Adrenal gland (tissue), 5 donors: ENCODE data around the gene COMMD1.

ENCODE experiments used
- POLR2A ChIP-seq, 2 donors: fragments of 450-650 bp; IDR thresholded peaks; one replicate each; pipeline ENCODE4 v1.6.1; 2017; ENCODE audit warnings: antibody characterized with exemption in 2 of 2, mild to moderate bottlenecking in 2 of 2, moderate library complexity in 1 of 2
- TF ChIP-seq, protein P1 (sequence below), 6 experiments: fragments of 450-650 bp in 4 of 6; fragments of 200-600 bp in 2 of 6; sonication (generic) in 1 of 6; IDR thresholded peaks; 1 replicate in 5 of 6; 2 replicates in 1 of 6; pipeline versions ENCODE4 v1.5.1 to v1.8.0; 2016 to 2021; ENCODE audit warnings: antibody characterized with exemption in 6 of 6, mild to moderate bottlenecking in 2 of 6, moderate library complexity in 1 of 6
- donor health status: DM: no; HTN: no; CAD: no.

- TF ChIP-seq, protein P1, sequence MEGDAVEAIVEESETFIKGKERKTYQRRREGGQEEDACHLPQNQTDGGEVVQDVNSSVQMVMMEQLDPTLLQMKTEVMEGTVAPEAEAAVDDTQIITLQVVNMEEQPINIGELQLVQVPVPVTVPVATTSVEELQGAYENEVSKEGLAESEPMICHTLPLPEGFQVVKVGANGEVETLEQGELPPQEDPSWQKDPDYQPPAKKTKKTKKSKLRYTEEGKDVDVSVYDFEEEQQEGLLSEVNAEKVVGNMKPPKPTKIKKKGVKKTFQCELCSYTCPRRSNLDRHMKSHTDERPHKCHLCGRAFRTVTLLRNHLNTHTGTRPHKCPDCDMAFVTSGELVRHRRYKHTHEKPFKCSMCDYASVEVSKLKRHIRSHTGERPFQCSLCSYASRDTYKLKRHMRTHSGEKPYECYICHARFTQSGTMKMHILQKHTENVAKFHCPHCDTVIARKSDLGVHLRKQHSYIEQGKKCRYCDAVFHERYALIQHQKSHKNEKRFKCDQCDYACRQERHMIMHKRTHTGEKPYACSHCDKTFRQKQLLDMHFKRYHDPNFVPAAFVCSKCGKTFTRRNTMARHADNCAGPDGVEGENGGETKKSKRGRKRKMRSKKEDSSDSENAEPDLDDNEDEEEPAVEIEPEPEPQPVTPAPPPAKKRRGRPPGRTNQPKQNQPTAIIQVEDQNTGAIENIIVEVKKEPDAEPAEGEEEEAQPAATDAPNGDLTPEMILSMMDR (IDR thresholded peaks at IDR 0.05): no peak
- TF ChIP-seq POLR2A (IDR thresholded peaks at IDR 0.05): no peak
Measured at GRCh38 chr2:62099050-62099449, 193.6 kb downstream of the COMMD1 start.
